Measurements from ENCODE around the gene SNX5.

The SNX5 gene

DNA sequence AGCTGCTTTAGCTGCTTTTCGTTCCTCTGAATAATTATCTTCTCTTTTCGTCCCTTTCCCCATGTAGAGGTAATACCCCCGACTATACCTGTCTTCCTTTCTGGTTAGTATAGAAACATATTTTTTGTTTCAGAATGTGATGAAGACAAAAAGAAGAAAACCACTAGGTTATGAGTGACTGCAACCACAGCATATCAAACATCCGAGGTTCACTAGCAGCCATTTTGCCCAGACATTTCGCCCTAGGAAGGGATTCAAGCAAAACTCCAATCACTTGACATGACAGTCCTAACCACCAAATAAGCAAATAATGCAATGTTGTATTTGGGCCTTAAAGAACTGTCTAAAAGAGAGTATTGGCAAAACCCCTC is 9.4 kb downstream of the SNX5 start:
- no peak for DNase-seq

DNA sequence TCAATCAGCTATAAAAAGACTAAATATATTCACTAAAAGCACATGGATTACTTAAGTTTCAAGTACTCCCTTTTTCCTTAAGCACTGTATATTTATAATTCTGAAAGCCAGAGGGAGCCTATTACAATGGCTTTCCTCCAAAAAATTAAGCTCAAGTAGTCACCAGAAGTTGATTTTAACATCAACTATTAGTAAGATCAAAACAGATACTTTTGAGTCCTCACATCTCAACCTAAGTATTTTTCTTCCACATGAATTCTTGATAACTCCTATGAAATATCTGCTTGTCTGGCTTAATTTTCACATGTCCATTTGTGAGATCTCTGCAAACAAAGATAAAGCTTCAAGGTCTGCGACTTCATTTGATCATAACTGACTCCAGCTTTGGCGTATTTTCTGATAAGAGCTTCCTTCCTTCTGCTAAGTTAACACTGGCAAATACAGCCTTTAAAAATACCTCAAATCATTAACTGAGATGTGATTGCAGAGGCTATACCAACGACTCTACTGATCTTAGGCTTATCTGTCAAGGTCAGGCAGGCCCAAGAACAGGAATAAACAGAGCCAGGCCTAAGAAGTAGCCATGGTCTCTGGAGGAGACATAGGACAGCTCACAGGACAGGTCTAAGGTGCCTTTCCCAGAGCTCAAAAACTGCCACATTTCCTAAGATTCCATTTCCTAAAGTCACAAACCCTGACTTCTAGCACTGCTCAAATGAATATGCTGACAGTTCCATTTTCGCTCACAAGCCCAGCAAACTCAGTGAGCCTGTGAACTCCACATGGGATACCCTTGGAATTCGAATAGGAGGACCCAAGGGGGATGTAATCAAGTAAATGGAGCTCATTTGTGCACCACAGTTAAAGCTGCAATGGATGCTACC is 10.0 kb downstream of the SNX5 start:
- DNase-seq, result no peak

DNA sequence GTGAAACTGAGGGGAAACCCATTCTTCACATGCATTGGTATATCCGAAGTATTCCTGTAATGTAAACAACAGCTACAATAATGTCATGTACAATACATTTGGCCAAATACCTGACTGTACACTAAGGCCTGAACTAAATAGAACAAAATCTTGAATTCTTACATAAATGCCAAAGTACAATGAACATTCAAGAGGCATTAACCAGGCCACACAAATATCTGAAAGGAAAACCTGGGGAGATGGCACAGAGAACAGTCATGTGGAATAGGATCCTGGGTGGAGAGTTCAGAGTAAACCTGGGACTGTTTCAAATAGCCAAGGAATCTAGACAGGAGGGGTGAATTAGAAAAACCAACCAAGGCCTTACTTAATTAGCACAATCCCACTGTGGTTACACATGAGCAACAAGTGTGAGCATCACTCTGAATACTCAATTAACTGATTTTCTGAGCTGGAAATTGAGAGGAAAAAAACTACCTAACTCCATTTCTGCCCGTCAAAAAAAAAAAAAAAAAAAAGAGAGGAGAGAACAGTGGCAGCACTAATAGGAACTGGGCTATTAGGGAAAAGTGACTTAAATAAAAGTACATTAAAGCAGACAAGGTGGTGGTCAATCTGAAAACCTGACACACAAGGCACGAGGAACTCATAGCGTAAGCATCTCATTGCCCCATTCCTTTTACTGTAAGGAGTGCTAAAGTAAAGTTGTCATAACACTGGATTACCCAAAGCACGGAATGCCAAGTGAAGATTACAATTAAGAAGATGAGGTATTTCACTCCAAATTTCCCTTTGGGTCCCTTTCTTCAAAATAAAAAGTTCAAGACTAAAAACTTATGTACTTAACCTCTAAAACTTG is 10.9 kb downstream of the SNX5 start:
- no peak for DNase-seq

DNA sequence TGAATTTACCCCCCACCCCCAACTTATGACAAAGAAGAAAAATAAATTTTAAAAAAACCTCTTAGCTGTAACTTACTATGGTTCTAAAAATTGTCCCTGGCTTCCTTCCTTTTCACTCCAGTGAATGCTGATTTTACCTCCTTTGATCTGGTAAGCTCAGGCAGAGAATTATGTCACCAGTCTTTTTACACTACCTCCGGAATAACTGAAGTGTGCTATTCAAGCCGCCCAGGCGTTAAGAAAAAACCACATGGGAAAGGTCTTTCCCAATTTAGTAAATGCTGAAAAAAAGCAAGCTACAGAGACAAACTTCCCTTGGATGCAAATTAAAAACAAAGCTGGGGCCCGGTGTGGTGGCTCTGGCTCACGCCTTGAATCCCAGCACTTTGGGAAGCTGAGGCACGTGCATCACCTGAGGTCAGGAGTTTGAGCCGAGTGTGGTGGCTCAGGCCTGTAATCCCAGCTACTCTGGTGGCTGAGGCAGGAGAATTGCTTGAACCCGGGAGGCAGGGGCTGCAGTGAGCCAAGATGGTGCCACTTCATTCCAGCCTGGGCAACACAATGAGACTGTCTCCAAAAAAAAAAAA is 12.4 kb downstream of the SNX5 start:
- no peak for DNase-seq

DNA sequence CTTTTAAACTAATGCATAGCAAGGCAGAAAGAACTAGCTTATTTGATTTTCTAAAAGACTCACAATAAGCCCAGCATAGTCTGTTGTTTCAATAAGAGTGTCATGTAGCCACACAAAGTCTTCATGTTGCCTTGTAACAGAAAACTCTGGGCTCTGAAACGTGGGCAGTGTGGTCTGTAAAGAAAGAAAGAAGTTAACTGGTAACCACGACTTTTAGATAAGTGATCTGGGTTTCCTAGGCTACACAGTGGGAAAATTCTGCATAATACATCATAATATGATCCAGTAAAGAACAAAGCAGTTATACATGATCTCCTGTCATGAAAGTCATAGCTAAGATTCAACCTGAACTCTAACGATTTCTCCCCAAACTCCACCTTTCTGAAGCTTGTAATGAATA is 13.3 kb downstream of the SNX5 start:
- DNase-seq, result no peak

DNA sequence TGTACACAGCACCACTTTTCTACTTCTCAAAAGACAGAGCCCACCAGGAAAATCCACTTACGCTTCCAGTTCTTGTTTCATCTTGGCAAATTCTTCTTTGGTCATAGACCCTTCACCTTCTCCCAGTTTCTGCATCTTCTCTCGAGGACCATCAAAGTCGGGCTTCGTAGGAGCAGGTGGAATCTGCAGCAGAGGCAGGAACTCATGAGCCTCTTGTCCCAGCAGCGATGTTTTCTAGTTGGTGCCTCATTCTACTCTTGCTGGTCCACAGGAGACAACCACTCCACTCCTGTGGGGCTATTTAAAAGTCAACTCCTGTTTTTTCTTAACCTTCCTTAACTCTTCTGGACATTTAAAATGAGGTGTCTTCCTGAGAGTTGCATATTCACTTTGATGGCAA is 14.7 kb downstream of the SNX5 start:
- DNase-seq, result no peak

- DNase-seq, result no peak
Observed at GRCh38 chr20:17952692-17953684, 15.6 kb downstream of the SNX5 start.

DNA sequence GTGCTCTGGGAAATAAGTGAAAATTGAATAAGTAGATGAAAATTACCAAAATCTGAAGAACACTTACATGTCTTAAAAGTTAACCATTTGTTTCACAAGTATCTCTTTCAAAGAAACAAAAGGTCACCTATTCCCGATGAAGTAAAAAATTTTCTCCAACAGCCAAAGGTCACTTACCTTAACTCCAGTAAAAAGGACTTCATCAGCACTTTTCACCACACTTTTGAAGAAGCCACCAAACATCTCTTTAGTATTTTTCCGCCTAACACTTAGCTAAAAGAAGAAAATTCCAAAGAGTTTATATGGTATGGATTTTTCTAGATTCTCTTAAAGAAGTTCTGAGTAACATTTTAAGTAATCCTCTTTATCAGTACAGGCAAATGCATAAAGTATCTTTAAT is 17.3 kb downstream of the SNX5 start:
- DNase-seq, result no peak

GRCh38 chr20:17950670-17951069 is 17.9 kb downstream of the SNX5 start:
- no peak for DNase-seq

DNA sequence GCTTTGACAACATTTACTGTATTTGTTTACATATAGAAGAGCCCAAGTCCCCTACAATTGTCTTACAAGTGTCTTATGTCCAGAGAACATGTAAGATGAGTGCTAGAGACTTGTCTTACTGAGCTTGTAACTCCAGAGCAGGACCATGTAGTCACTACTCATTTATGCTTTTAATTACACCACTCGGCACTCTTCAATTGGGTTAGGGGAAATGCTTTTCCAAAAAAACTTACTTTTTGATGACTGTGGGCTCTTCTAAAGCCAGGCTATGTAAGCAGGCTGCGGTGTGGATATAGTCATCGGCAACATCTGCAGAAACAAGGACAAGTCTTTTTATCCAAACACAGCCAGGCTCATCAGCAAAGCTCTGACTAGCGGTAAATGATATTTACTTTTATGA is 18.7 kb downstream of the SNX5 start:
- DNase-seq, result no peak

GRCh38 chr20:17948442-17948841 is 20.2 kb downstream of the SNX5 start:
- DNase-seq, result no peak

GRCh38 chr20:17947474-17947815 is 21.1 kb downstream of the SNX5 start:
- no peak for DNase-seq

DNA sequence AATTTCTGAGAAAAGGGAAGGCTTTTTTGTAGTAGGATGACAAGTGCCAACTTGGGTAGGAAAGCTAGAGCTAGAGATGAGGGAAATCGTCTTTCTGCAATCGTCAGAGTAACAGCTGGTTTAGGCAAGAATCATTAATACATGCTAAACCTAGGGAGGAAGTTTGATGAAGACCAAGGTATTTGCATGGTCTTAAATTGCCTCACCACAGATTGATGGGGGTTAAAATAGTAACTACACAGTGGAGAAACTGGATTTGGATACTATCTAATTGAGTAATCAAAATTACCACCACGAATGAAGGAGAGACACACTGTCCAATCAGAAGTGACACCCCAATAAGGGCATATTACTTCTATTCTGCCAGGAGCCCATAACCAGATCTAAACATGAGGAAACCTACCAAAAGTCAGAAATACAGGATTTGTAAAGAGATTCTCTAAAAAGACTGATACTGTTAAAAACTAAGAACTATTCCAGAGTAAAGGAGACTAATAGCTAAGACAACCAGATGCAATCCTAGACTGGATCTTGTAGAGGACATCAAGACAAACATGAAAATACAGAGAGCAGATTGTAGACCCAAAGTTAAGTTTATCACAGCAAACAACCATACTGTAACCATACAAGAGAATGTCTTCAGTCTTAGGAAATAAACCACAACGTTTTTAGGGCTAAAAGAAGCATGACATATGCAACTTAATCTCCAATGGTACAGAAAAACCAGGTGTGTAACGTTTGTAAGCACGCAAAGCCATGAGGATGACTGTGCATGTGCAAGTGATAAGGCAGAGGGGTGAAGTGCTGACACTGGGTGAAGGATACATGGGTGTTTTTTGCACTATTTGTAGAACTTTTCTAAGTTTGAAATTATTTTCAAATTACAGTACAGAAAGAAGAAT is 21.8 kb downstream of the SNX5 start:
- no peak for DNase-seq

- no peak for DNase-seq
Observed at GRCh38 chr20:17946040-17946439, 22.6 kb downstream of the SNX5 start.

DNA sequence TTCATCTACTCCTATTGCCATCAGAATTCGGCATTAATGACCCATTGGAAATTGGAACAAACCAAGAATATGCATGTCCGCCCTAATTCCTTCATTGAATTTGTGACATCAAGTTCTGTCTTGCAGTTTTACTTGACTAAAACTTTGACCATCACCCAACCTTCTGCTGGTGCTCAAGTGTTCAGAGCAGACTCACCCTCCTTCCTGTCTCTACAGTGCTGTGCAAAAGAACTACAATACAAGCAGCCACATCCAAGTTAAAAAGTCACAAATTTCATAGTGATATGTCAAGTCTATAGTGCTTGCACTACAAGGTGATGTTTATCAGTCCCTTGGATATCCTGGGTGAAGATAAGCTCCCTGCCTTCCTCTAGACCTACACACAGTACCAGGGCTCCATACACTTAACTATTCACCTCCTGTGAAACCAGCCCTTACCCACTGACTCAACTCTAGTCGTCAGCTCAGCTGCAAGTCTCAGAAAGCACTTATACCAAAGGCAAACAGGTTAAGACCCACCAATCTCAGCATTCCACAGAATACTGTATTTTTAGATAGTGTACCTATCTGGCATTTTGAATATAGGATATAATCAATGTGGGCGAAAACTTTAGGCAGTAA is 23.6 kb downstream of the SNX5 start:
- DNase-seq, result no peak

DNA sequence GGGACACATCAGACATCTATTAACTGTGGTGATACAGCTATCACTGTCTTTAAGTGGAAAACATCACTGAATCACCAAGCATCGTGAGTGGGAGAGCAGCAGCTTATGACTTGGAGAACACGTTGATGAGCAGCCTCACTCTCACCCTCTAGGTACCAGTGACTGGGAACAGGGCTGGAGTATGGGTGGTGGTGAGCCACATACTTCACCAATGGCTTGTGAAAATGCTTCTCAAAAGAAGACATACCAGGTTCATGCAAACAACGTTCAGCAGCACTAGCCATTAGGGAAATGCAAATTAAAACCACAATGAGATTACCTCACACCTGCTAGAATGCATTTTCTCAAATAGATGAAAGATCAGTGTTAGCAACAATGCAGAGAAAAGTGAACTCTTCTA is 25.3 kb downstream of the SNX5 start:
- no peak for DNase-seq

- no peak for DNase-seq
Observed at GRCh38 chr20:17941826-17942196, 26.8 kb downstream of the SNX5 start.

GRCh38 chr20:17941087-17941825 is 27.3 kb downstream of the SNX5 start:
- DNase-seq, result no peak

DNA sequence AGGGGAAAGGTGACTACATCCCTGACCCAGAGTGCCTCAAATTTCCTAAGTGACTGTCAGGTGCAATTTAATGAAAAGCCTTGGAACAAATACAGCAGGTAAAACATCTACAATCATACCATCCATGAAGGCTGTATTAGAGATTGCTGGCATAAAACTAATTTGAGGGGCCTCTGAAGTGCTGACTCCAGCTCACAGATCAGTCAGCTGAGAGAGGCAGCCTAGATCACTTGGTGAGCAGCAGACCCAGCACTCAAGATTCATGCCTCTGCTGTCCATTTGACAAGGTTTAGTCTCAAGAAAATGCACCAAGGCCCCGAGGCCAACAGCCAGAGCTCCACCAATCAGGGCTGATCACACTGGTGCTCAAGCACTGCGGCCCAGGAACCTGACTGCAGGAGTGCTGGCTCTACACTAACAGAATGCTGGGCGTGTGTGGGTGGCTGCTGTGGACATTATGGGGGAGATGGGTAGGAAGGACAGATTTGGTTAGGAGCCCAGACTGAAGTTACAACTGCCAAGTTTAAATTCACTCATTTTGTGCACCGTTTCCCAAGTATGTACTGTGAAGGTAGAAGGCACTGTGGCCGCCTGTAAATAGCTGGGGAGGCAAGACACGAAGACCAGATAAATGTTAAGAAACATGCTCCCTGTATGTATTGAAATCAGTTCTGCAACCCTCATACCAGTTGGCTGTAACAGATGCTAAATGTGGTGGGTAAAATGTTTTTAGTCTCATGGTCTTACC is 28.2 kb downstream of the SNX5 start:
- no peak for DNase-seq
